Astrocyte (in vitro differentiated cells and primary cell): ENCODE measurements around the gene FYCO1. TPM values are rescaled to one million over a fixed set of nuclear protein-coding genes. Genes with fewer than 3 reads are reported as not detected.

Source experiments
- DNase-seq: peaks from one replicate; pipeline ENCODE4 v3.0.0-alpha.2; 2010; ENCODE audit warnings: low read depth
- FAIRE-seq: peaks from 2 replicates; lab custom pipeline; 2011; peaks lifted over from hg19 to GRCh38; lab: Jason Lieb, UNC
- H2AFZ ChIP-seq: 2 replicates; pipeline ENCODE4 v1.6.0; 2012; ENCODE audit warnings: low read depth, low read length, inconsistent platforms
- H3K27ac ChIP-seq: 2 replicates; pipeline ENCODE4 v1.5.1; 2011; ENCODE audit warnings: low read depth, low read length, inconsistent platforms
- H3K27me3 ChIP-seq: 2 replicates; pipeline ENCODE4 v1.6.0; 2011; ENCODE audit warnings: low read length, inconsistent platforms; ENCODE audit not compliant: insufficient read depth
- H3K36me3 ChIP-seq: 2 replicates; pipeline ENCODE4 v1.5.1; 2011; ENCODE audit warnings: low read length, inconsistent platforms; ENCODE audit not compliant: insufficient read depth
- H3K4me1 ChIP-seq: 2 replicates; pipeline ENCODE4 v1.5.1; 2011; ENCODE audit warnings: low read length, inconsistent platforms; ENCODE audit not compliant: insufficient read depth
- H3K4me2 ChIP-seq: 2 replicates; pipeline ENCODE4 v1.6.0; 2012; ENCODE audit warnings: low read length, inconsistent platforms
- H3K4me3 ChIP-seq: 2 replicates; pipeline ENCODE4 v1.5.1; 2011; ENCODE audit warnings: low read depth, mild to moderate bottlenecking, low read length, inconsistent platforms; ENCODE audit not compliant: insufficient read depth
- H3K79me2 ChIP-seq: 2 replicates; pipeline ENCODE4 v1.6.0; 2012; ENCODE audit warnings: mild to moderate bottlenecking, low read length, inconsistent platforms; ENCODE audit not compliant: insufficient read depth
- H3K9ac ChIP-seq: 2 replicates; pipeline ENCODE4 v1.6.0; 2012; ENCODE audit warnings: mild to moderate bottlenecking, low read length, inconsistent platforms
- H3K9me3 ChIP-seq: 2 replicates; pipeline ENCODE4 v1.5.1; 2012; ENCODE audit warnings: low read depth, mild to moderate bottlenecking, low read length, inconsistent platforms; ENCODE audit not compliant: insufficient read depth
- H4K20me1 ChIP-seq: 2 replicates; pipeline ENCODE4 v1.6.0; 2012; ENCODE audit warnings: low read length, inconsistent platforms; ENCODE audit not compliant: insufficient read depth
- H3K27ac Mint-ChIP-seq: one replicate; pipeline ENCODE4 v1.8.0; 2021; ENCODE audit warnings: mild to moderate bottlenecking, mixed read lengths; ENCODE audit not compliant: unreplicated experiment
- H3K27me3 Mint-ChIP-seq: one replicate; pipeline ENCODE4 v1.8.0; 2021; ENCODE audit warnings: low read depth, mixed read lengths; ENCODE audit not compliant: unreplicated experiment
- H3K36me3 Mint-ChIP-seq: one replicate; pipeline ENCODE4 v1.8.0; 2021; ENCODE audit warnings: low read depth, mixed read lengths; ENCODE audit not compliant: unreplicated experiment
- H3K4me1 Mint-ChIP-seq: one replicate; pipeline ENCODE4 v1.8.0; 2021; ENCODE audit warnings: low read depth, mixed read lengths; ENCODE audit not compliant: unreplicated experiment
- H3K4me3 Mint-ChIP-seq: one replicate; pipeline ENCODE4 v1.8.0; 2021; ENCODE audit warnings: mild to moderate bottlenecking, moderate library complexity, mixed read lengths; ENCODE audit not compliant: unreplicated experiment
- H3K9me3 Mint-ChIP-seq: one replicate; pipeline ENCODE4 v1.8.0; 2021; ENCODE audit warnings: mild to moderate bottlenecking, mixed read lengths; ENCODE audit not compliant: unreplicated experiment
- CTCF ChIP-seq: IDR thresholded peaks from 2 replicates; pipeline ENCODE4 v1.5.1; 2011; ENCODE audit warnings: low read depth, mild to moderate bottlenecking, inconsistent platforms, low read length, moderate library complexity; ENCODE audit not compliant: insufficient read depth
- EZH2 ChIP-seq: IDR thresholded peaks from 2 replicates; pipeline ENCODE4 v1.6.1; 2012; ENCODE audit warnings: mild to moderate bottlenecking, low read length, inconsistent platforms; ENCODE audit not compliant: insufficient read depth
- total RNA-seq: library from RNA; stranded (reverse); gene quantifications from 2 replicates; pipeline ENCODE4 v1.2.1, GENCODE V29; 2021

Gene FYCO1
- total RNA-seq, 1 donor from 2014 or later, result 19.7 TPM

GRCh38 chr3:45943207-45943846 lies 52.3 kb downstream of the FYCO1 start, which contains the start of gene CXCR6:
Gene CXCR6 (plus strand): TSS chr3:45943464. CDS start chr3:45946482, 3,018 bp downstream.
- Histone ChIP-seq H3K9me3 (no peaks in the 10 kb centered on the region), H4K20me1 (no peaks in the 10 kb centered on the region), H3K9ac (no peak within 1 kb of the TSS), H3K27ac (no peak within 1 kb of the TSS), H2AFZ (no peak within 1 kb of the TSS), H3K4me3 (no peak within 1 kb of the TSS), H3K36me3 (peaks cover 5% of the 10 kb centered on the region), H3K4me1 (peaks cover 4% of the 10 kb centered on the region), H3K79me2 (no peaks in the 10 kb centered on the region), H3K27me3 (no peaks in the 10 kb centered on the region), H3K4me2 (no peak within 1 kb of the TSS)
- peak; percentile 13 for DNase-seq
- H3K36me3 Mint-ChIP-seq, result peaks cover 15% of the 10 kb centered on the region
- no peak within 1 kb of the TSS for H3K4me3 Mint-ChIP-seq
- no peak within 1 kb of the TSS for H3K27ac Mint-ChIP-seq
- H3K4me1 Mint-ChIP-seq, result peaks cover 17% of the 10 kb centered on the region
- no peaks in the 10 kb centered on the region for H3K27me3 Mint-ChIP-seq
- FAIRE-seq, result no peak
- TF ChIP-seq EZH2, result no peak
- H3K9me3 Mint-ChIP-seq, result peaks cover 3% of the 10 kb centered on the region

GRCh38 chr3:45942051-45942825 lies 53.4 kb downstream of the FYCO1 start:
- H3K27me3 ChIP-seq, result no peaks in the 10 kb centered on the region
- H3K36me3 ChIP-seq, result peaks cover 3% of the 10 kb centered on the region
- no peaks in the 10 kb centered on the region for H3K9me3 Mint-ChIP-seq
- H3K4me2 ChIP-seq, result no peak overlapping the region
- peaks cover 19% of the 10 kb centered on the region for H3K4me1 Mint-ChIP-seq
- no peaks in the 10 kb centered on the region for H3K9me3 ChIP-seq
- H3K27ac ChIP-seq, result no peak overlapping the region
- DNase-seq, result no peak
- no peak overlapping the region for H3K4me3 ChIP-seq
- FAIRE-seq, result no peak
- no peak overlapping the region for H3K4me3 Mint-ChIP-seq
- H3K27ac Mint-ChIP-seq, result no peak overlapping the region
- no peaks in the 10 kb centered on the region for H3K79me2 ChIP-seq
- H3K4me1 ChIP-seq, result peaks cover 4% of the 10 kb centered on the region
- no peaks in the 10 kb centered on the region for H4K20me1 ChIP-seq
- no peak overlapping the region for H2AFZ ChIP-seq
- TF ChIP-seq EZH2 (no peak), CTCF (no peak)
- peaks cover 14% of the 10 kb centered on the region for H3K36me3 Mint-ChIP-seq
- no peak overlapping the region for H3K9ac ChIP-seq
- no peaks in the 10 kb centered on the region for H3K27me3 Mint-ChIP-seq

- Mint-ChIP-seq H3K4me3 (no peak overlapping the region), H3K36me3 (peaks cover 6% of the 10 kb centered on the region), H3K27ac (no peak overlapping the region), H3K27me3 (no peaks in the 10 kb centered on the region), H3K9me3 (no peaks in the 10 kb centered on the region), H3K4me1 (peaks cover 19% of the 10 kb centered on the region)
- no peak overlapping the region for H3K4me2 ChIP-seq
- H3K9me3 ChIP-seq, result no peaks in the 10 kb centered on the region
- DNase-seq (no peak), FAIRE-seq (no peak)
- peaks cover 4% of the 10 kb centered on the region for H3K4me1 ChIP-seq
- no peak overlapping the region for H3K27ac ChIP-seq
- H2AFZ ChIP-seq, result no peak overlapping the region
- no peak overlapping the region for H3K4me3 ChIP-seq
- H3K27me3 ChIP-seq, result no peaks in the 10 kb centered on the region
- H3K9ac ChIP-seq, result no peak overlapping the region
- no peaks in the 10 kb centered on the region for H4K20me1 ChIP-seq
- H3K36me3 ChIP-seq, result no peaks in the 10 kb centered on the region
- H3K79me2 ChIP-seq, result no peaks in the 10 kb centered on the region
- TF ChIP-seq EZH2 (no peak), CTCF (no peak)
Observed at GRCh38 chr3:45940781-45941365, 54.8 kb downstream of the FYCO1 start.
